Adrenal gland (tissue), 5 donors: ENCODE data around the gene SRGAP3.

ENCODE experiments used
- CTCF ChIP-seq, 6 experiments: fragments of 450-650 bp in 4 of 6; fragments of 200-600 bp in 2 of 6; sonication (generic) in 1 of 6; IDR thresholded peaks; 1 replicate in 5 of 6; 2 replicates in 1 of 6; pipeline versions ENCODE4 v1.5.1 to v1.8.0; 2016 to 2021; ENCODE audit warnings: antibody characterized with exemption in 6 of 6, mild to moderate bottlenecking in 2 of 6, moderate library complexity in 1 of 6
- POLR2A ChIP-seq, 2 donors: fragments of 450-650 bp; IDR thresholded peaks; one replicate each; pipeline ENCODE4 v1.6.1; 2017; ENCODE audit warnings: antibody characterized with exemption in 2 of 2, mild to moderate bottlenecking in 2 of 2, moderate library complexity in 1 of 2
- donor health status: DM: no; HTN: no; CAD: no.

GRCh38 chr3:8942746-8943488, 306.5 kb downstream of the SRGAP3 start:
- TF ChIP-seq CTCF (IDR thresholded peaks at IDR 0.05) (no peak), POLR2A (IDR thresholded peaks at IDR 0.05) (no peak)
